Right kidney (tissue), 1 donor: Measurements from ENCODE around the gene LSAMP.

Source experiments
- DNase-seq: peaks from one replicate; pipeline ENCODE4 v3.0.0-alpha.2; 2016

LSAMP gene

GRCh38 chr3:116356056-116356455, 89.2 kb downstream of the LSAMP start:
- DNase-seq: no peak

- no peak for DNase-seq
Measured at GRCh38 chr3:116354382-116354781, 90.9 kb downstream of the LSAMP start.

- DNase-seq: no peak
Measured at GRCh38 chr3:116350119-116350733, 95.1 kb downstream of the LSAMP start.

GRCh38 chr3:116348216-116348615, 97.1 kb downstream of the LSAMP start:
- no peak for DNase-seq

GRCh38 chr3:116342499-116342898, 102.8 kb downstream of the LSAMP start:
- no peak for DNase-seq

- no peak for DNase-seq
Measured at GRCh38 chr3:116341899-116342298, 103.4 kb downstream of the LSAMP start.

GRCh38 chr3:116341381-116341780, 103.9 kb downstream of the LSAMP start:
- no peak for DNase-seq

GRCh38 chr3:116340680-116341216, 104.5 kb downstream of the LSAMP start:
- DNase-seq: no peak

GRCh38 chr3:116339441-116340028, 105.8 kb downstream of the LSAMP start:
- no peak for DNase-seq

GRCh38 chr3:116338713-116339112, 106.6 kb downstream of the LSAMP start:
- DNase-seq: no peak

GRCh38 chr3:116337229-116337628, 108.1 kb downstream of the LSAMP start:
- DNase-seq: no peak

- no peak for DNase-seq
Measured at GRCh38 chr3:116331380-116331779, 113.9 kb downstream of the LSAMP start.

- DNase-seq: no peak
Measured at GRCh38 chr3:116322750-116323375, 122.4 kb downstream of the LSAMP start.

- no peak for DNase-seq
Measured at GRCh38 chr3:116318370-116318769, 126.9 kb downstream of the LSAMP start.

GRCh38 chr3:116316771-116317170, 128.5 kb downstream of the LSAMP start:
- no peak for DNase-seq

GRCh38 chr3:116314476-116314875, 130.8 kb downstream of the LSAMP start:
- no peak for DNase-seq

GRCh38 chr3:116306720-116307119, 138.6 kb downstream of the LSAMP start:
- DNase-seq: no peak

- DNase-seq: no peak
Measured at GRCh38 chr3:116306149-116306548, 139.1 kb downstream of the LSAMP start.

- no peak for DNase-seq
Measured at GRCh38 chr3:116302087-116302747, 143.1 kb downstream of the LSAMP start.

- no peak for DNase-seq
Measured at GRCh38 chr3:116301422-116301821, 143.9 kb downstream of the LSAMP start.

GRCh38 chr3:116300226-116300625, 145.1 kb downstream of the LSAMP start:
- no peak for DNase-seq

GRCh38 chr3:116299646-116300081, 145.6 kb downstream of the LSAMP start:
- DNase-seq: no peak

- DNase-seq: no peak
Measured at GRCh38 chr3:116298151-116298550, 147.1 kb downstream of the LSAMP start.
